Endothelial cell of umbilical vein (primary cell): ENCODE data around the gene ARHGEF33. TPM values are rescaled to one million over a fixed set of nuclear protein-coding genes. Genes with fewer than 3 reads are reported as not detected.

Experiments
- BruUV-seq: library from RNA; stranded (reverse); fragments of 400-500 nt; replicated peaks from 2 replicates; lab custom pipeline; 2021; lab: Mats Ljungman, UMichigan
- CTCF ChIA-PET: fragments of 300-600, 350-600 bp; sonication (Branson Sonifier 250); formaldehyde crosslinking; loops from one replicate; lab custom pipeline; 2021; ENCODE audit warnings: antibody characterized with exemption, inconsistent platforms; lab: Charles Lee
- POLR2A ChIA-PET: fragments of 300-600, 350-600 bp; sonication (Branson Sonifier 250); formaldehyde crosslinking; loops from one replicate; lab custom pipeline; 2021; ENCODE audit warnings: antibody characterized with exemption, inconsistent platforms; lab: Charles Lee
- DNase-seq: peaks from one replicate; pipeline ENCODE4 v3.0.0-alpha.2; 2011; ENCODE audit warnings: low read depth, low spot score
- FAIRE-seq: peaks from 2 replicates; lab custom pipeline; 2011; peaks lifted over from hg19 to GRCh38; lab: Jason Lieb, UNC
- H2AFZ ChIP-seq: 2 replicates; pipeline ENCODE4 v1.6.0; 2012; ENCODE audit warnings: low read depth, low read length, control low read depth, inconsistent platforms
- H3K27ac ChIP-seq: 2 replicates; pipeline ENCODE4 v1.5.1; 2011; ENCODE audit warnings: low read depth, mild to moderate bottlenecking, control low read depth, low read length, moderate library complexity; ENCODE audit not compliant: insufficient read depth
- H3K27me3 ChIP-seq, 2 experiments: 2 replicates each; pipeline versions ENCODE4 v1.6.0 to v1.6.1; 2011; ENCODE audit warnings: low read length in 2 of 2, mixed read lengths in 1 of 2; ENCODE audit not compliant: control insufficient read depth in 2 of 2, insufficient read depth in 2 of 2
- H3K36me3 ChIP-seq, 2 experiments: 2 replicates in 1 of 2; 3 replicates in 1 of 2; pipeline ENCODE4 v1.5.1; 2011; ENCODE audit warnings: low read length in 2 of 2, mild to moderate bottlenecking in 1 of 2, moderate library complexity in 1 of 2; ENCODE audit not compliant: control insufficient read depth in 2 of 2, insufficient read depth in 2 of 2; ENCODE audit errors: extremely low read depth in 1 of 2
- H3K4me1 ChIP-seq: 3 replicates; pipeline ENCODE4 v1.5.1; 2011; ENCODE audit warnings: mild to moderate bottlenecking, low read length; ENCODE audit not compliant: control insufficient read depth, insufficient read depth; ENCODE audit errors: extremely low read depth
- H3K4me2 ChIP-seq: 2 replicates; pipeline ENCODE4 v1.6.1; 2011; ENCODE audit warnings: low read length, control low read depth, mixed read lengths; ENCODE audit not compliant: insufficient read depth
- H3K4me3 ChIP-seq, 3 experiments: fragments of 200-600 bp in 1 of 3; sonication (generic), shearing (Covaris generic) in 1 of 3; replicated peaks in 1 of 3; 2 replicates each; pipeline ENCODE4 v1.5.1; 2011 to 2016; ENCODE audit warnings: control low read depth in 3 of 3, low read length in 3 of 3, mild to moderate bottlenecking in 2 of 3, inconsistent platforms in 1 of 3, low read depth in 1 of 3, moderate library complexity in 1 of 3; ENCODE audit not compliant: insufficient read depth in 1 of 3
- H3K79me2 ChIP-seq: 2 replicates; pipeline ENCODE4 v1.6.0; 2012; ENCODE audit warnings: low read length, inconsistent platforms; ENCODE audit not compliant: control insufficient read depth, insufficient read depth
- H3K9ac ChIP-seq: replicated peaks from 2 replicates; pipeline ENCODE3; 2011; ENCODE audit warnings: low read length, control low read depth; ENCODE audit not compliant: insufficient read depth; ENCODE audit errors: extremely low read depth
- H3K9me1 ChIP-seq: replicated peaks from 3 replicates; pipeline ENCODE4 v1.6.0; 2011; ENCODE audit warnings: mild to moderate bottlenecking, low read length; ENCODE audit not compliant: control insufficient read depth, insufficient read depth; ENCODE audit errors: extremely low read depth
- H3K9me3 ChIP-seq: replicated peaks from 2 replicates; pipeline ENCODE4 v1.5.1; 2012; ENCODE audit warnings: low read length, inconsistent platforms; ENCODE audit not compliant: control insufficient read depth, insufficient read depth
- H4K20me1 ChIP-seq: replicated peaks from 2 replicates; pipeline ENCODE3; 2011; ENCODE audit warnings: mild to moderate bottlenecking, low read length; ENCODE audit not compliant: control insufficient read depth, insufficient read depth; ENCODE audit errors: extremely low read depth
- FOS ChIP-seq: IDR thresholded peaks from 2 replicates; pipeline ENCODE4 v1.6.1; 2011; ENCODE audit warnings: mild to moderate bottlenecking, low read length, moderate library complexity, borderline replicate concordance; ENCODE audit not compliant: insufficient read depth
- GATA2 ChIP-seq: IDR thresholded peaks from 2 replicates; pipeline ENCODE4 v1.7.0; 2011; ENCODE audit warnings: low read depth, mild to moderate bottlenecking, moderate library complexity, mixed read lengths, low read length; ENCODE audit not compliant: insufficient read length, insufficient read depth
- POLR2A ChIP-seq: IDR thresholded peaks from 2 replicates; pipeline ENCODE4 v1.6.1; 2012; ENCODE audit warnings: low read depth, mild to moderate bottlenecking, control low read depth, low read length
- POLR2AphosphoS5 ChIP-seq: IDR thresholded peaks from 2 replicates; pipeline ENCODE4 v1.6.1; 2012; ENCODE audit warnings: low read depth, mild to moderate bottlenecking, control low read depth, low read length, moderate library complexity; ENCODE audit not compliant: insufficient read depth
- dilution Hi-C: fragments of 300-500 bp; cut with MboI; formaldehyde crosslinking; loops from one replicate; pipeline ENCODE4 v1.15.0; 2019; ENCODE audit warnings: low sequenced_read_pairs; ENCODE audit not compliant: extremely low pct_ligation_motif_present
- intact Hi-C: fragments of 100-400 bp; cut with micrococcal nuclease; formaldehyde crosslinking; loops from one replicate; pipeline ENCODE4 v1.10.0; 2022
- polyA plus RNA-seq, 4 experiments: library from polyadenylated mRNA; depleted of rRNA in 3 of 4; stranded (reverse) in 3 of 4; unstranded in 1 of 4; fragments of >200 nt; gene quantifications; 2 replicates each; pipeline versions ENCODE4 v1.2.1 to v1.2.3, GENCODE V29; 2011 to 2012; ENCODE audit warnings: missing spikeins in 1 of 4
- total RNA-seq: library from RNA; stranded (reverse); gene quantifications from 2 replicates; pipeline ENCODE4 v1.2.3, GENCODE V29; 2021
- TF ChIP-seq, protein P1 (sequence below), 2 donors: IDR thresholded peaks; 1 replicate in 1 of 2; 2 replicates in 1 of 2; pipeline ENCODE4 v1.5.1; 2011; ENCODE audit warnings: low read length in 2 of 2, mild to moderate bottlenecking in 2 of 2, moderate library complexity in 2 of 2, control low read depth in 1 of 2, inconsistent platforms in 1 of 2, low read depth in 1 of 2; ENCODE audit not compliant: insufficient read depth in 1 of 2; ENCODE audit errors: extremely low read depth in 1 of 2

Gene ARHGEF33
- total and polyA plus RNA-seq, 2 donors (not counting 3 experiments of a cell fraction or from before 2014, with no cell fraction given) = 0.15 to 0.18 TPM

- intact Hi-C loops = no loop called here
- H3K36me3 ChIP-seq = no peaks in the 10 kb centered on the region
- H3K4me2 ChIP-seq = peak within 1 kb of the TSS; percentile 73
- H3K79me2 ChIP-seq = peaks cover 21% of the 10 kb centered on the region
- TSS peak; percentile 73 for BruUV-seq
- H2AFZ ChIP-seq = peak within 1 kb of the TSS; percentile 86
- H3K27ac ChIP-seq = peak within 1 kb of the TSS; percentile 40
- H3K9me1 ChIP-seq = no peaks in the 10 kb centered on the region
- peak within 1 kb of the TSS; percentile 60 to 81 (median 66) for H3K4me3 ChIP-seq
- peak; percentile 90 for DNase-seq
- POLR2A ChIA-PET = interaction anchor here (1.8 kb wide), 1 partner anchor 124 kb away, joined by 8 read pairs; the partner anchor contains the start of gene SRSF7
- dilution Hi-C loops = no loop called here
- H3K4me1 ChIP-seq = peaks cover 13% of the 10 kb centered on the region
- TF ChIP-seq, protein P1, sequence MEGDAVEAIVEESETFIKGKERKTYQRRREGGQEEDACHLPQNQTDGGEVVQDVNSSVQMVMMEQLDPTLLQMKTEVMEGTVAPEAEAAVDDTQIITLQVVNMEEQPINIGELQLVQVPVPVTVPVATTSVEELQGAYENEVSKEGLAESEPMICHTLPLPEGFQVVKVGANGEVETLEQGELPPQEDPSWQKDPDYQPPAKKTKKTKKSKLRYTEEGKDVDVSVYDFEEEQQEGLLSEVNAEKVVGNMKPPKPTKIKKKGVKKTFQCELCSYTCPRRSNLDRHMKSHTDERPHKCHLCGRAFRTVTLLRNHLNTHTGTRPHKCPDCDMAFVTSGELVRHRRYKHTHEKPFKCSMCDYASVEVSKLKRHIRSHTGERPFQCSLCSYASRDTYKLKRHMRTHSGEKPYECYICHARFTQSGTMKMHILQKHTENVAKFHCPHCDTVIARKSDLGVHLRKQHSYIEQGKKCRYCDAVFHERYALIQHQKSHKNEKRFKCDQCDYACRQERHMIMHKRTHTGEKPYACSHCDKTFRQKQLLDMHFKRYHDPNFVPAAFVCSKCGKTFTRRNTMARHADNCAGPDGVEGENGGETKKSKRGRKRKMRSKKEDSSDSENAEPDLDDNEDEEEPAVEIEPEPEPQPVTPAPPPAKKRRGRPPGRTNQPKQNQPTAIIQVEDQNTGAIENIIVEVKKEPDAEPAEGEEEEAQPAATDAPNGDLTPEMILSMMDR (IDR thresholded peaks at IDR 0.05; ENCODE audit: extremely low read depth in 1 of 2, insufficient read depth in 1 of 2, low read depth in 1 of 2, low read length in 2 of 2) = peak in 1 of 2 donors; percentile 2
- TF ChIP-seq FOS (no peak), GATA2 (no peak), POLR2AphosphoS5 (peak; percentile 50), POLR2A (peak; percentile 66)
- no peaks in the 10 kb centered on the region for H3K9me3 ChIP-seq
- H3K27me3 ChIP-seq = no peaks in the 10 kb centered on the region
- peak within 1 kb of the TSS; percentile 72 for H3K9ac ChIP-seq
- no peaks in the 10 kb centered on the region for H4K20me1 ChIP-seq
- CTCF ChIA-PET = interaction anchor here (1.1 kb wide), 2 partner anchors 72 to 354 kb away, joined by 4 read pairs; no protein-coding TSS in a partner anchor
- peak; percentile 91 for FAIRE-seq
Observed at GRCh38 chr2:38875576-38876367, 13.9 kb upstream of the ARHGEF33 start, which contains the start of the genes DHX57 and MORN2. TSS of gene DHX57 (minus strand) at chr2:38875934. CDS start at chr2:38868405, 7,529 bp downstream. TSS of gene MORN2 (plus strand) at chr2:38875976.
